ENCODE measurements around the gene NAV2. TPM values are rescaled to one million over a fixed set of nuclear protein-coding genes. Genes with fewer than 3 reads are reported as not detected.

The NAV2 gene
- polyA plus RNA-seq, 5 donors, result 14.5 to 25.1 (median 21.0) TPM

GRCh38 chr11:19683141-19683805 lies 29.4 kb upstream of the NAV2 start:
- DNase-seq, result no peak

- no peak for DNase-seq
Observed at GRCh38 chr11:19683862-19684491, 28.7 kb upstream of the NAV2 start.

GRCh38 chr11:19686234-19686633 lies 26.4 kb upstream of the NAV2 start:
- no peak for DNase-seq

GRCh38 chr11:19687392-19687791 lies 25.2 kb upstream of the NAV2 start:
- DNase-seq, result no peak

- DNase-seq, result no peak
Observed at GRCh38 chr11:19689281-19690000, 23.2 kb upstream of the NAV2 start.

GRCh38 chr11:19690885-19691284 lies 21.8 kb upstream of the NAV2 start:
- DNase-seq, result no peak

GRCh38 chr11:19691815-19692500 lies 20.7 kb upstream of the NAV2 start:
- no peak for DNase-seq

- no peak for DNase-seq
Observed at GRCh38 chr11:19693146-19693545, 19.5 kb upstream of the NAV2 start.

GRCh38 chr11:19694796-19695345 lies 17.8 kb upstream of the NAV2 start:
- no peak for DNase-seq

- no peak for DNase-seq
Observed at GRCh38 chr11:19696073-19696472, 16.6 kb upstream of the NAV2 start.

GRCh38 chr11:19696904-19697303 lies 15.7 kb upstream of the NAV2 start:
- DNase-seq, result no peak

GRCh38 chr11:19697721-19698121 lies 14.9 kb upstream of the NAV2 start:
- DNase-seq, result no peak

- DNase-seq, result no peak
Observed at GRCh38 chr11:19698493-19699292, 13.9 kb upstream of the NAV2 start.

GRCh38 chr11:19701421-19701820 lies 11.2 kb upstream of the NAV2 start:
- no peak for DNase-seq

GRCh38 chr11:19702620-19703019 lies 10.0 kb upstream of the NAV2 start:
- DNase-seq, result no peak

GRCh38 chr11:19703211-19703610 lies 9.4 kb upstream of the NAV2 start:
- DNase-seq, result no peak

GRCh38 chr11:19704213-19704612 lies 8.4 kb upstream of the NAV2 start:
- no peak for DNase-seq

GRCh38 chr11:19705936-19706335 lies 6.7 kb upstream of the NAV2 start:
- DNase-seq, result no peak

GRCh38 chr11:19711911-19712280 lies 741 bp upstream of the NAV2 start:
- DNase-seq, result no peak

GRCh38 chr11:19713196-19714021 lies 772 bp downstream of the NAV2 start:
- no peak for DNase-seq

- DNase-seq, result no peak
Observed at GRCh38 chr11:19714022-19714386, 1.4 kb downstream of the NAV2 start.

All from right lung (tissue), 5 donors.